Tibial nerve (tissue), 4 donors: ENCODE results near the gene NAMPT.

ENCODE experiments used
- EP300 ChIP-seq, 2 donors: sonication (generic); formaldehyde crosslinking; IDR thresholded peaks; one replicate each; pipeline ENCODE4 v1.6.1; 2017; ENCODE audit warnings: antibody characterized with exemption in 2 of 2, mild to moderate bottlenecking in 1 of 2
- POLR2A ChIP-seq, 2 donors: fragments of 450-650 bp; IDR thresholded peaks; one replicate each; pipeline ENCODE4 v1.6.1; 2017; ENCODE audit warnings: antibody characterized with exemption in 2 of 2, mild to moderate bottlenecking in 2 of 2, moderate library complexity in 2 of 2
- TF ChIP-seq, protein P1 (sequence below), 5 experiments: fragments of 200-600 bp in 3 of 5; fragments of 450-650 bp in 2 of 5; sonication (generic) in 3 of 5; IDR thresholded peaks; one replicate each; pipeline ENCODE4 v1.5.1; 2016 to 2019; ENCODE audit warnings: antibody characterized with exemption in 5 of 5, mild to moderate bottlenecking in 3 of 5, moderate library complexity in 2 of 5

GRCh38 chr7:106265133-106265532 is 19.6 kb downstream of the NAMPT start:
- TF ChIP-seq, protein P1, sequence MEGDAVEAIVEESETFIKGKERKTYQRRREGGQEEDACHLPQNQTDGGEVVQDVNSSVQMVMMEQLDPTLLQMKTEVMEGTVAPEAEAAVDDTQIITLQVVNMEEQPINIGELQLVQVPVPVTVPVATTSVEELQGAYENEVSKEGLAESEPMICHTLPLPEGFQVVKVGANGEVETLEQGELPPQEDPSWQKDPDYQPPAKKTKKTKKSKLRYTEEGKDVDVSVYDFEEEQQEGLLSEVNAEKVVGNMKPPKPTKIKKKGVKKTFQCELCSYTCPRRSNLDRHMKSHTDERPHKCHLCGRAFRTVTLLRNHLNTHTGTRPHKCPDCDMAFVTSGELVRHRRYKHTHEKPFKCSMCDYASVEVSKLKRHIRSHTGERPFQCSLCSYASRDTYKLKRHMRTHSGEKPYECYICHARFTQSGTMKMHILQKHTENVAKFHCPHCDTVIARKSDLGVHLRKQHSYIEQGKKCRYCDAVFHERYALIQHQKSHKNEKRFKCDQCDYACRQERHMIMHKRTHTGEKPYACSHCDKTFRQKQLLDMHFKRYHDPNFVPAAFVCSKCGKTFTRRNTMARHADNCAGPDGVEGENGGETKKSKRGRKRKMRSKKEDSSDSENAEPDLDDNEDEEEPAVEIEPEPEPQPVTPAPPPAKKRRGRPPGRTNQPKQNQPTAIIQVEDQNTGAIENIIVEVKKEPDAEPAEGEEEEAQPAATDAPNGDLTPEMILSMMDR (IDR thresholded peaks at IDR 0.05), result no peak
- TF ChIP-seq EP300 (IDR thresholded peaks at IDR 0.05), result peak in 1 of 2 donors; percentile 34
- no peak for TF ChIP-seq POLR2A (IDR thresholded peaks at IDR 0.05)
